Peyer's patch (tissue), 4 donors: ENCODE results near the gene TIMM22. TPM values are rescaled to one million over a fixed set of nuclear protein-coding genes. Genes with fewer than 3 reads are reported as not detected.

ENCODE experiments used
- DNase-seq, 3 donors: peaks; one replicate each; pipeline ENCODE4 v3.0.0-alpha.2; 2017 to 2019
- H3K27ac ChIP-seq, 4 donors: fragments of 200-600 bp; sonication (generic); one replicate each; pipeline ENCODE4 v1.5.1; 2016 to 2019
- H3K27me3 ChIP-seq, 2 donors: fragments of 200-600 bp; sonication (generic); one replicate each; pipeline ENCODE4 v1.5.1; 2019
- H3K36me3 ChIP-seq, 3 donors: fragments of 200-600 bp; sonication (generic); one replicate each; pipeline ENCODE4 v1.5.1; 2016 to 2019
- H3K4me1 ChIP-seq, 4 donors: fragments of 200-600 bp; sonication (generic); one replicate each; pipeline ENCODE4 v1.5.1; 2016 to 2019
- H3K4me3 ChIP-seq, 4 donors: fragments of 200-600 bp; sonication (generic); 1 replicate in 3 of 4; 2 replicates in 1 of 4; pipeline ENCODE4 v1.5.1; 2016 to 2019; ENCODE audit warnings: mild to moderate bottlenecking in 1 of 4
- H3K9me3 ChIP-seq, 4 donors: fragments of 200-600 bp; sonication (generic); one replicate each; pipeline ENCODE4 v1.5.1; 2016 to 2019; ENCODE audit warnings: mild to moderate bottlenecking in 1 of 4
- POLR2A ChIP-seq, 2 donors: fragments of 450-650 bp; IDR thresholded peaks; one replicate each; pipeline ENCODE4 v1.5.1; 2017; ENCODE audit warnings: antibody characterized with exemption in 2 of 2, mild to moderate bottlenecking in 2 of 2, moderate library complexity in 2 of 2
- total RNA-seq, 4 donors: library from RNA; depleted of rRNA; stranded (reverse); fragments of >200 nt; gene quantifications; one replicate each; pipeline ENCODE4 v1.1.0, GENCODE V29; 2016
- TF ChIP-seq, protein P1 (sequence below), 6 experiments: fragments of 450-650 bp in 4 of 6; fragments of 200-600 bp in 2 of 6; sonication (generic) in 1 of 6; IDR thresholded peaks; one replicate each; pipeline ENCODE4 v1.5.1; 2017 to 2019; ENCODE audit warnings: antibody characterized with exemption in 6 of 6, mild to moderate bottlenecking in 3 of 6, moderate library complexity in 1 of 6

The TIMM22 gene
- total RNA-seq, 4 donors from 2014 or later, result 9.0 to 18.2 (median 11.2) TPM

GRCh38 chr17:979539-980405, 17.2 kb upstream of the TIMM22 start, which contains the start of gene NXN:
Gene NXN, minus strand, starts transcription at chr17:979776.
- Histone ChIP-seq H3K27ac (peak within 1 kb of the TSS; percentile 56 to 85 (median 78)), H3K9me3 (no peaks in the 10 kb centered on the region), H3K27me3 (peaks cover 0 to 4% of the 10 kb centered on the region in 2 donors), H3K4me1 (peaks cover 0 to 21% (median 13%) of the 10 kb centered on the region in 4 donors), H3K36me3 (no peaks in the 10 kb centered on the region), H3K4me3 (peak within 1 kb of the TSS; percentile 42 to 82 (median 63))
- TF ChIP-seq, protein P1, sequence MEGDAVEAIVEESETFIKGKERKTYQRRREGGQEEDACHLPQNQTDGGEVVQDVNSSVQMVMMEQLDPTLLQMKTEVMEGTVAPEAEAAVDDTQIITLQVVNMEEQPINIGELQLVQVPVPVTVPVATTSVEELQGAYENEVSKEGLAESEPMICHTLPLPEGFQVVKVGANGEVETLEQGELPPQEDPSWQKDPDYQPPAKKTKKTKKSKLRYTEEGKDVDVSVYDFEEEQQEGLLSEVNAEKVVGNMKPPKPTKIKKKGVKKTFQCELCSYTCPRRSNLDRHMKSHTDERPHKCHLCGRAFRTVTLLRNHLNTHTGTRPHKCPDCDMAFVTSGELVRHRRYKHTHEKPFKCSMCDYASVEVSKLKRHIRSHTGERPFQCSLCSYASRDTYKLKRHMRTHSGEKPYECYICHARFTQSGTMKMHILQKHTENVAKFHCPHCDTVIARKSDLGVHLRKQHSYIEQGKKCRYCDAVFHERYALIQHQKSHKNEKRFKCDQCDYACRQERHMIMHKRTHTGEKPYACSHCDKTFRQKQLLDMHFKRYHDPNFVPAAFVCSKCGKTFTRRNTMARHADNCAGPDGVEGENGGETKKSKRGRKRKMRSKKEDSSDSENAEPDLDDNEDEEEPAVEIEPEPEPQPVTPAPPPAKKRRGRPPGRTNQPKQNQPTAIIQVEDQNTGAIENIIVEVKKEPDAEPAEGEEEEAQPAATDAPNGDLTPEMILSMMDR (IDR thresholded peaks at IDR 0.05), result peak in 1 of 6 experiments; percentile 25
- no peak for TF ChIP-seq POLR2A (IDR thresholded peaks at IDR 0.05)
- DNase-seq, result peak; percentile 89 to 95 (median 93)

GRCh38 chr17:980406-981291, 16.3 kb upstream of the TIMM22 start:
- peaks cover 0 to 4% of the 10 kb centered on the region in 2 donors for H3K27me3 ChIP-seq
- H3K4me1 ChIP-seq, result peaks cover 0 to 21% (median 13%) of the 10 kb centered on the region in 4 donors
- H3K27ac ChIP-seq, result peak overlapping the region; percentile 56 to 85 (median 78)
- H3K9me3 ChIP-seq, result no peaks in the 10 kb centered on the region
- H3K4me3 ChIP-seq, result peak overlapping the region; percentile 42 to 82 (median 63)
- peak; percentile 72 to 90 (median 81) for DNase-seq
- no peaks in the 10 kb centered on the region for H3K36me3 ChIP-seq
- TF ChIP-seq POLR2A (IDR thresholded peaks at IDR 0.05), result no peak
- TF ChIP-seq, protein P1 (IDR thresholded peaks at IDR 0.05), result peak; percentile 61 to 79 (median 71)

DNA sequence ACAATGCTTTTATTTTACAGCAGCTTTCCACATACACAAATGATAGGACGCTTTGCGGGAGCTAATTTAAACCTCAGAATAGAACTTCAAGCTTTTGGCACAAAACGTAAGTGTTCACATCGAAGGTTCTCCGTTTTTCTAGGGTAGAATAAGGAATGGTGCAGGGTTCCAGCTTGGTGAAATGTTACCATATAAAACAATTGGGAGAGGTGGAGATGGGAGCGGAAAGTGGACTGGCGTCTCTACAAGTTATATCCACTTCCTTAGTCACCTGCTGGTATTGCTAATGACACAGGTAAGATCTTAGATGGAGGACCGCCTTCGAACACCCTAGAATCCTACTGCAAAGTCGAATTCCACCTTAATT, 15.7 kb upstream of the TIMM22 start:
- DNase-seq, result no peak
- no peaks in the 10 kb centered on the region for H3K9me3 ChIP-seq
- TF ChIP-seq, protein P1 (IDR thresholded peaks at IDR 0.05), result no peak
- TF ChIP-seq POLR2A (IDR thresholded peaks at IDR 0.05), result no peak
- H3K4me3 ChIP-seq, result peak overlapping the region in 2 of 4 donors; percentile 13 to 30
- peaks cover 0 to 4% of the 10 kb centered on the region in 2 donors for H3K27me3 ChIP-seq
- peaks cover 0 to 21% (median 13%) of the 10 kb centered on the region in 4 donors for H3K4me1 ChIP-seq
- H3K36me3 ChIP-seq, result no peaks in the 10 kb centered on the region
- H3K27ac ChIP-seq, result no peak overlapping the region

DNA sequence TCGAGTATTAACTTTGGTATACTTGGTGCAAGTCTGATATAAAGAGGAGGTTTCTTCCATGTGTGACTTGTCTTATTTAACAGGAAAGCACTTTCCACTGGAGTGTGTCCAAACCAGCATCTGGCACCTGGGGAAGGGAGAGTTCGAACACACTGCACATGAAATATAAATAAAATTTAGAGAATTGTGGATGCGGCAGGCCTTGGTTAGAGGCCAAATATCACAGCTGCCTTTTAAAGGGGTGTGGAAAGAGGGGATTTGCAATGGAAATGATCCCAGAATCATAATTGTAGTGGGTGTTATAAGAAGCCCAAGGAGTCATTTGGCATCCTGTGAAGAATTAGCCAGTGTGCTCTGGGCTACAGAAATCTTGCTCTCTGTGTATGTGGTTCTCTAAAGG, 13.0 kb upstream of the TIMM22 start:
- DNase-seq, result no peak
- Histone ChIP-seq H3K4me1 (peaks cover 0 to 13% (median 6%) of the 10 kb centered on the region in 4 donors), H3K27ac (no peak overlapping the region), H3K9me3 (no peaks in the 10 kb centered on the region), H3K27me3 (no peaks in the 10 kb centered on the region), H3K4me3 (no peak overlapping the region), H3K36me3 (no peaks in the 10 kb centered on the region)
- TF ChIP-seq POLR2A (IDR thresholded peaks at IDR 0.05), result no peak
- TF ChIP-seq, protein P1 (IDR thresholded peaks at IDR 0.05), result no peak

DNA sequence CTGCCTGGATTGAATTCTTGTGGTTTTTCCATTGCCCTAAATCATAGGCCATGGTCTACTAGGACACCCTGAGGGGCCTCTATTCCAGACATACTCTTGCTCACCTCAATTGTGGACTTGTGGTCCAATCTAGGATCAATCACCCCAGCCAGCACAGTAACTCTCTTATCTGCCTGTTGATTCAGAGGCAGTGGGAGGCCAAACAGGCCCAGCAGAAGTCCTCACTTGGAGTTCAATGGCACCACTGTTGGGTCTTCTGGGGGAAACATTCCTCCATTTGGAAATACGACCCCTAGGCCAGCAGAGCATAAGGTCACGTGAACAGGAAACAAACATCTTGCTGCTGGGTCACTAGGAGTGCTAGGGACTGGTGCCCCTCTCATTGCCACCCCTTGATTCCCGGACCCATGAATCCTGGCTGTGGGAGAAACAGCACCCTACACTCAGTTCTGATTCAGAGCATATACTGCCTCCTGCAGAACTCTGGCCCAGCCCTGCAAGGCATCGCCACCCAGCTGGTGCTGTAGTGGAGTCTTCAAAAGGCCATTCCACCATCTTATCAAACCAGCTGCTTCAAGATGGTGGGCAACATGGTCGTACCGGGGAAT, 10.5 kb upstream of the TIMM22 start:
- no peaks in the 10 kb centered on the region for H3K27me3 ChIP-seq
- H3K27ac ChIP-seq, result no peak overlapping the region
- no peaks in the 10 kb centered on the region for H3K4me1 ChIP-seq
- no peak for DNase-seq
- no peaks in the 10 kb centered on the region for H3K9me3 ChIP-seq
- H3K4me3 ChIP-seq, result no peak overlapping the region
- H3K36me3 ChIP-seq, result no peaks in the 10 kb centered on the region
- no peak for TF ChIP-seq POLR2A (IDR thresholded peaks at IDR 0.05)
- TF ChIP-seq, protein P1 (IDR thresholded peaks at IDR 0.05), result no peak
